Measurements from ENCODE around the gene PCSK4. TPM values are rescaled to one million over a fixed set of nuclear protein-coding genes. Genes with fewer than 3 reads are reported as not detected.

Gene PCSK4
- total and polyA plus RNA-seq, 2 donors (not counting 3 experiments of a cell fraction or from before 2014, with no cell fraction given), result 1.2 to 1.7 TPM

DNA sequence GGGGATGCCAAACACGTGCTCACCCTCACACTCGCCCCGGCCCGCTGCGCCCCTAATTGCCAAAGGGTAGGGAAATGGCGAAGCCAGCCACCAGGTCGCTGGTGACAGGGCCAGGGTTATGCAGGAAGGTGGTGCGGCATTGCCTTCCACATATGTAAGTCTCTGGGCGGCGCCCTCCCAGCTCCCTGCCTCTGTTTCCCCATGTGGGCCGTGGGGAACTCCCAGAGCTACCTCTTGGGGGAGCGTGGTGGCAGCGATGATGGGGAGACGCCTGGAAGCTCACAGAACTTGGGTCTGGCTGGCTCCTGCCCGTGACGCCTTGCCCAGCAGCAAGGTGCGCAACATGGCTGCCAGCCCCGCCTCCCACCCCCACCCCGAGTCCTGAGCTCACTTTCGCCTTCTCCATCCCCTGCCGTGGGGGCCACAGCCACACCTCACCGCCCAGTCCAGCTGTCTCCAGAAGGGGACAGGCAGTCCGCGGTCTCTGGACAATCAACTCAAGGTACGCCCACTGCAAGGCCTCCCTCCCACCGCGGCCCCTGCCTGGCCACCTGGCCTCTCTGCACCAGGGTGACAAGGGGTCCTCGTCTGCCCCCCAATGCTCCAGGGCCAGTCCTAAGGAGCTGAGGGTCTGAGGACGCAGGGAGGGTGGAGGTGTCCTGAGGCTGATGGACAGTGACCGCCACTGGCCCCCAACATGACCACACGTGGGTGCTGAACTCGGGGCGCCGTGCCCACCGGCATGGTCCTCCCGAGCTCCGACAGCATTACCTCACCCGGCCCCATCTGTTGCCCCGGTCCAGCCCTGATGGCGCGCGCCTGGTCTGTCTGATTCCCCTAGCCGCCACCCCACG is 17.7 kb downstream of the PCSK4 start:
- Histone ChIP-seq H3K27me3 (ENCODE audit: control insufficient read depth in 2 of 2, insufficient read depth in 2 of 2, low read length in 2 of 2) (peaks cover 28 to 57% of the 10 kb centered on the region in 2 experiments), H3K4me1 (ENCODE audit: control insufficient read depth, extremely low read depth, insufficient read depth, low read length) (peaks cover 5% of the 10 kb centered on the region), H3K9me3 (replicated peaks; ENCODE audit: control insufficient read depth, insufficient read depth, low read length) (no peaks in the 10 kb centered on the region), H3K4me2 (ENCODE audit: insufficient read depth, low read length) (no peak overlapping the region), H3K27ac (ENCODE audit: insufficient read depth, low read depth, low read length) (no peak overlapping the region), H3K9me1 (replicated peaks; ENCODE audit: control insufficient read depth, extremely low read depth, insufficient read depth, low read length) (no peaks in the 10 kb centered on the region), H3K36me3 (ENCODE audit: control insufficient read depth in 2 of 2, extremely low read depth in 1 of 2, insufficient read depth in 2 of 2, low read length in 2 of 2) (peaks cover 0 to 3% of the 10 kb centered on the region in 2 experiments), H2AFZ (ENCODE audit: low read depth, low read length) (no peak overlapping the region), H4K20me1 (replicated peaks; ENCODE audit: control insufficient read depth, extremely low read depth, insufficient read depth, low read length) (no peaks in the 10 kb centered on the region), H3K9ac (replicated peaks; ENCODE audit: extremely low read depth, insufficient read depth, low read length) (no peak overlapping the region), H3K4me3 (replicated peaks in 1 of 3; ENCODE audit: insufficient read depth in 1 of 3, low read depth in 1 of 3, low read length in 3 of 3) (no peak overlapping the region), H3K79me2 (ENCODE audit: control insufficient read depth, insufficient read depth, low read length) (no peaks in the 10 kb centered on the region)
- DNase-seq (ENCODE audit: low read depth, low spot score), result no peak
- ChIA-PET CTCF (interaction anchor here (1.2 to 1.8 kb wide), 3 partner anchors 13 to 74 kb away, joined by 3 to 6 read pairs (median 4); no protein-coding TSS in a partner anchor), POLR2A (no interaction called here)
- intact Hi-C loops (cut with micrococcal nuclease) (no loop called here), dilution Hi-C loops (cut with MboI; ENCODE audit: extremely low pct_ligation_motif_present, low sequenced_read_pairs) (no loop called here)
- TF ChIP-seq GATA2 (IDR thresholded peaks at IDR 0.05; ENCODE audit: insufficient read depth, insufficient read length, low read depth, low read length) (no peak), POLR2A (IDR thresholded peaks at IDR 0.05; ENCODE audit: low read depth, low read length) (peak; percentile 3), MAX (IDR thresholded peaks at IDR 0.05; ENCODE audit: insufficient read depth, insufficient read length) (no peak)
- no TSS peak for BruUV-seq (replicated peaks)
- no peak for FAIRE-seq

- ChIA-PET CTCF (interaction anchor here (1.2 to 1.8 kb wide), 3 partner anchors 13 to 74 kb away, joined by 3 to 6 read pairs (median 4); no protein-coding TSS in a partner anchor), POLR2A (no interaction called here)
- no peak overlapping the region for H3K27ac ChIP-seq (ENCODE audit: insufficient read depth, low read depth, low read length)
- no peaks in the 10 kb centered on the region for H3K9me1 ChIP-seq (replicated peaks; ENCODE audit: control insufficient read depth, extremely low read depth, insufficient read depth, low read length)
- no TSS peak for BruUV-seq (replicated peaks)
- DNase-seq (ENCODE audit: low read depth, low spot score) (no peak), FAIRE-seq (no peak)
- no peaks in the 10 kb centered on the region for H3K9me3 ChIP-seq (replicated peaks; ENCODE audit: control insufficient read depth, insufficient read depth, low read length)
- no peaks in the 10 kb centered on the region for H4K20me1 ChIP-seq (replicated peaks; ENCODE audit: control insufficient read depth, extremely low read depth, insufficient read depth, low read length)
- dilution Hi-C loops (cut with MboI; ENCODE audit: extremely low pct_ligation_motif_present, low sequenced_read_pairs), result no loop called here
- no peak overlapping the region for H2AFZ ChIP-seq (ENCODE audit: low read depth, low read length)
- intact Hi-C loops (cut with micrococcal nuclease), result loop anchor here (2.0 kb wide), 1 partner anchor 19 kb away; the partner anchor contains the start of genes PCSK4 and REEP6
- no peaks in the 10 kb centered on the region for H3K79me2 ChIP-seq (ENCODE audit: control insufficient read depth, insufficient read depth, low read length)
- H3K4me2 ChIP-seq (ENCODE audit: insufficient read depth, low read length), result no peak overlapping the region
- no peak overlapping the region for H3K4me3 ChIP-seq (replicated peaks in 1 of 3; ENCODE audit: insufficient read depth in 1 of 3, low read depth in 1 of 3, low read length in 3 of 3)
- peaks cover 5% of the 10 kb centered on the region for H3K4me1 ChIP-seq (ENCODE audit: control insufficient read depth, extremely low read depth, insufficient read depth, low read length)
- peaks cover 0 to 3% of the 10 kb centered on the region in 2 experiments for H3K36me3 ChIP-seq (ENCODE audit: control insufficient read depth in 2 of 2, extremely low read depth in 1 of 2, insufficient read depth in 2 of 2, low read length in 2 of 2)
- no peak overlapping the region for H3K9ac ChIP-seq (replicated peaks; ENCODE audit: extremely low read depth, insufficient read depth, low read length)
- TF ChIP-seq FOS (IDR thresholded peaks at IDR 0.05; ENCODE audit: borderline replicate concordance, insufficient read depth, low read length) (no peak), POLR2A (IDR thresholded peaks at IDR 0.05; ENCODE audit: low read depth, low read length) (peak; percentile 39)
- H3K27me3 ChIP-seq (ENCODE audit: control insufficient read depth in 2 of 2, insufficient read depth in 2 of 2, low read length in 2 of 2), result peaks cover 33 to 66% of the 10 kb centered on the region in 2 experiments
These were observed 18.5 kb downstream of the PCSK4 start for GRCh38 chr19:1471515-1472160.

Data from endothelial cell of umbilical vein (primary cell).